IMR-90 (cell line): ENCODE results near the gene ME1.

Experiments
- CTCF ChIP-seq: conservative IDR thresholded peaks from 2 replicates; pipeline ENCODE4 v1.5.1; 2012; ENCODE audit warnings: mild to moderate bottlenecking, low read depth, low read length, improper control_type of control experiment
- ELK1 ChIP-seq: fragments of 150-350 bp; IDR thresholded peaks from 2 replicates; pipeline ENCODE4 v1.6.1; 2016; ENCODE audit warnings: low read depth, mild to moderate bottlenecking, low read length, moderate library complexity, borderline replicate concordance
- POLR2A ChIP-seq: IDR thresholded peaks from 2 replicates; pipeline ENCODE4 v1.6.1; 2012; ENCODE audit warnings: mild to moderate bottlenecking, low read depth, low read length
- USF2 ChIP-seq: fragments of 150-350 bp; IDR thresholded peaks from 2 replicates; pipeline ENCODE4 v1.6.1; 2017; ENCODE audit warnings: mild to moderate bottlenecking, antibody characterized with exemption, low read length, low read depth

DNA sequence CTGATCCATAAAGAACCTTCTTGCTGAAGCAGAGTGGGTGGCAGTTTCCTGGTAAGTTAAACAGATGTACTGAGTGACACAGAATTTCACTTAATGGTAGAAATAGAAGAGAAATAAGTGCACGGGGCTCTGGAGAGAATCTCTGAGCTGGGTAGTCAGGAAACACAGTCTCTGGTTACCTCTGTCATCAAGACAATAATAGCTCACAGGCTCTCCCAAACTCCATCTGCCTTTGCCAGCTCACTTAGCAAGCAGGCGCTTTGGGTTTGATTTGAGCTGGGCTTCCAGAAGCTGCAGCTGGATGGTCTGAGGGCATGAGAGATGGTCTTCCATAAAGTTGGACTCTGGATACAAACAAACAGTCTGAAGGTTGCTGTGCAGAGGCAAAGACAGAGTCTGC, 41.9 kb upstream of the ME1 start:
- TF ChIP-seq CTCF (no peak), ELK1 (no peak), USF2 (no peak), POLR2A (no peak)
